ENCODE data around the gene ABCC4. TPM values are rescaled to one million over a fixed set of nuclear protein-coding genes. Genes with fewer than 3 reads are reported as not detected.

The ABCC4 gene
- polyA plus RNA-seq, 10 donors, result 2.3 to 4.0 (median 3.0) TPM

DNA sequence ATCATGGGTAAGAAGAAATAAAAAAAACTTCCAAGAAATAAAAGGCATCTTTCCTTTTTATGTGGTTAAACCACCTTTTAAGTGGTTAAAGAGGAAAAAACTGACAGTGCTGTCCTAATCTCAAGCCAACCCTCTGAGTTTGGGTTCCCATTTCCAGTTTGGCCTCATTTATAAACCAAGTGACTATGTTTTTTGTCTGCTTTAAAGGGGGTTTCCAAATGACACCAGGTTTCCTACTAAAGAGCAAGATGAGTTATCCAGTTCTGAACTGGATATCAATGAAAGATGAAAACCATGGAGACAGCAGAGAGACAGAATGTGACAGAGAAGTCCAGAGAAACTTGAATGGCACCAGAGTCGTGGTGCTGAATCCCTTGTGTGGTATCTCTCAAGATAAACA, 251.5 kb downstream of the ABCC4 start:
- DNase-seq, result no peak

- DNase-seq, result no peak
These were observed 256.6 kb downstream of the ABCC4 start for GRCh38 chr13:95044452-95045205.

DNA sequence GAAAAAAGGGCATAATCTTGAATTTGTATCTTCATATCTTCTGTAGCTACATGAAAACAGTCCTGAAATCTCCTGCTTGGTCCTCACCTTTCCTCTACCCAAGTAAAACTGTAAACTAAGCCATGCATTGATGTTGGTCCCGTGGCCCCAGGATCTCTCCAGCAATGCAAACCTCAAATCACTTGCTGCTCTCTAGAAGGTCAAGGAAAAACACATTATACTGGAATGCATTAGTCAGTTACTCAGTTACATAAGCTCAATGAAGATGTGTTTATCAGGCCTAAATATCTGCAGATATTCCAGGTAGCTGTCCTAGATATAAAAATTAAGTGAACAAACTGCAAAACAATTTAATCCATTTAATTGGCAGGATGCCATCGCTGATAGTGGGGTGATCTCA, 261.8 kb downstream of the ABCC4 start:
- no peak for DNase-seq

- DNase-seq, result no peak
These were observed 262.3 kb downstream of the ABCC4 start for GRCh38 chr13:95038949-95039348.

DNA sequence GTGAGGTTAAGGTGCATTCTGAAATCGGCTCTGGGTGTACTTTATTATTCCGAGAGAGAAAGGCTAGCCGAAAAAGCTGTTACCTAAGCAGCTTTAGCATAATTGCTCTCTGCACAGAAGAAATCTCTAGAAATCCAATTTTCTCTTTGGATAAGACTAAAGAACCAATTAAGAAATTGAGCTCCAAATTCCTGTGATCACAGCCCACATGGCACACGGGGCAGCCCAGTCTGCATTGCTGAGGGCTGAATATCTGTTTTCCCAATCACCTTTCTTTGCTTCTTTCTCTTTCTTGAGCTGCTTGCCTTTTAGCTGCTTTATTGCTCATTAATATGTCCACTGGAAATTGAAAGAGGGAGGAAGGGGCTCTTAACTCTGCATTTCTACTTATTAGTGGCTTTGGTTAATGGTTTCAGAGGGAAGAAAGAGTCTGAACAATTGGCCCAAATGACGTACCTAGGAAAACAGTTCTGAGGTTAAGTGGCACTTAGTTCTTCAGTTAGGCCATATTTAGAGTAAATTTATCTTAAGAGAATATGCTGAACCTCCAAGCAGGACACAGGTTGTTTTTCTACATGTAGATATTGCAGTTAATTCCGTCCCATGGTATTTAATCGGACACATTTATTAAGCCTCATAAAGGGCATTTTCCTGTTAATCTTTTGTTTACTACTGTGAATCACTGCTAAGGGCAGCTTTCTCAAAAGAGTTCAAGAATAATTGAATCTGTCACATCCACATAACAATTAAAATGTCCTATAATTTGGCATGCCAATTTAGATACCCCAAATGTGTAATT, 265.7 kb downstream of the ABCC4 start:
- DNase-seq, result no peak

DNA sequence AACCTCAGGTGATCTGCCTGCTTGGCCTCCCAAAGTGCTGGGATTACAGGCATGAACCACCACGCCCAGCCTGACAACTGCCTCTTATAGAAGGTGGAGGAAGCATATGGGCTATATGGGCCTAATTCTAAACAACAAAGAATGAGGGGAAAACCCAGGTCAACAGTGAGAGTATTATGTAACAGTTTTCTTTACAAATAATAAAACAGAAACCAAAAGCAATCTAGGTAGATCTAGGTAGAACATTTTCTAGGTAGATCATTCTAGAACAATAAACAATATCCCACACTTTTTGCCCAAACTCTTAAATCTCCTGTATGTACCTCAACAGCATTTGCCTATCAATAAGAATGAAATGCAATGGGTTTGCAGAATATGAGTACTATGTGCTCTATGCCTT, 267.4 kb downstream of the ABCC4 start:
- DNase-seq, result no peak

GRCh38 chr13:95032121-95032520, 269.1 kb downstream of the ABCC4 start:
- DNase-seq, result no peak

- peak; percentile 16 to 46 (median 31) for DNase-seq
These were observed 270.4 kb downstream of the ABCC4 start for GRCh38 chr13:95030821-95031343.

- no peak for DNase-seq
These were observed 273.6 kb downstream of the ABCC4 start for GRCh38 chr13:95027638-95028037.

GRCh38 chr13:95025116-95025515, 276.1 kb downstream of the ABCC4 start:
- no peak for DNase-seq

- no peak for DNase-seq
These were observed 277.8 kb downstream of the ABCC4 start for GRCh38 chr13:95023405-95023804.

DNA sequence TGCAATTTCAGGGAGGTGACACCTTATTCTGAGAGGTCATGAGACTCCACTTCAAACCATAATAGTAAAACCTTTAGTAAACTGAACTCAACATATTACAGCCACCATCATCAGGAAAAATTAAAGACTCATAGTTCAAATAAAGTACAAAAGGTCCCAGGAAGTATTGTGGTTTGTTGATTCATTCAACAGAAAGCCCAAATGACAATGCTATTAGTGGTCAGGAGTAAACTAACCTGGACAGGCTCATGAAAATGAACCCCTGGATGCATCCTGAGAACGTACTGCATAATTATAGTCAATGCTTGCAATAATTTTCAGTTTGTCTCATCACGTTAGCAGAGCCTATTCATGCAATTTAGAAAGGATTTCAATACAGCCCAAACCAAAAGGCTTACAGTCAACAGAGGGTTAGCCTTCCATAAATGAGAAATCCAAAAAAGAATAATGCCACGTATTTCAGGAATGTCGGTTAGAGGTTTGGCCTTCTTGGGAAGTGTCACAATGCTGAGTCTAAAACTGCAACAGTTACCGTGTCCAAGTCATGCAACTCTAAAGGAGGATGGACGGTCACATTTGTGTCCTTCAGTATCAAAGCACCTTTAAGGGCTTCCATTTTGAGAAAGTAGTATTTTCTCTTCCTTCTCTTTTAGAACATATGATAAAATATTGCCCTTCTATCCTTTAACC, 280.8 kb downstream of the ABCC4 start:
- no peak for DNase-seq

DNA sequence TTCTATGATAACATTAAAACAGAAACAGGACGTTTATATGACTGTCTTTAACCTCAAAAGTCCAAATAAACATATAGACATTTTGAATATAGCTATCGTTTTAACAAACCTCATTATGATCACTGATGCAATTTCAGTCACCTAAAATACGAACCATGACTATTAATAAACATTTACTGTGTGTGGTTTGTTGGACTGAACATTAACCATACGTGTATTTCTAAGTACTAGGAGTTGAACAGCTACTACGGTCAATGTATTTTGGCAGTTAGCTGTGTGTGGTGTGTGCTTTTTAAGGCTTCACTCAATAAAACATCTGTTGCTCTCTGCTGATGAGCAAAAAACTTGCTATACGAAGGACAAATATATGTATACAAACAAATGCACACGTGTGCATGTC, 281.4 kb downstream of the ABCC4 start:
- no peak for DNase-seq

DNA sequence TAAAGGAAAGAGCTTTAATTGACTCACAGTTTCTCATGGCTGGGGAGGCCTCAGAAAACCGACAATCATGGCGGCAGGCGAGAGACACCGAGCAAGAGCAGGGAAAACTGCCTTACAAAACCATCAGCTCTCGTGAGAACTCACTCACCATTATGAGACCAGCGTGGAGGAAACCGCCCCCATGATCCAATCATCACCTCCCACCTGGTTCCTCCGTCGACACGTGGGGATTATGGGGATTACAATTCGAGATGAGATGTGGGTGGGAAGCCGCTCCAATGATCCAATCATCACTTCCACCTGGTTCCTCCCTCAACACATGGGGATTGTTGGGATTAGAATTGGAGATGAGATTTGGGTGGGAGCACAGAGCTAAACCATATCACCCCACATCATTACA, 293.9 kb downstream of the ABCC4 start:
- DNase-seq, result no peak

- DNase-seq, result no peak
These were observed 296.0 kb downstream of the ABCC4 start for GRCh38 chr13:95005300-95005699.

- DNase-seq, result peak in 1 of 3 donors; percentile 18
These were observed 298.0 kb downstream of the ABCC4 start for GRCh38 chr13:95003019-95003813.

GRCh38 chr13:95002126-95002525, 299.1 kb downstream of the ABCC4 start:
- DNase-seq, result no peak

- DNase-seq, result no peak
These were observed 301.4 kb downstream of the ABCC4 start for GRCh38 chr13:94999871-95000270.

DNA sequence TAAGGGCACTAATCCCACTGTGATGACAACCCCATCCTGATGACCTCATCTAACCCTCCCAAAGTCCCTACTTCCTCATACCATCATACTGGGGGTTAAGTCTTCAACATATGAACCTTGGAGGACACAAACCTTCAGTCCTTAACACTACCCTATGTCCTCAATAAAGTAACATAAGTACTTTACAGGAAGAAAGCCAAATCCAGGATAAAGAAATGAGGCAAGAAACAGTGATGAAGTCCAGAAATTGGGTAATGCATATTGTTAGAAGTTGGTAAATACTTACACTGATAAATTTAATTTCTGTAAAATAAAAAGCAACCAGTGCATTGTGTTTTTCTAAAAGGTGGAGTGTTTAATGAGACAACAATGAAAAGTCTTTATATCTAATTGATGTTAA, 304.1 kb downstream of the ABCC4 start:
- DNase-seq, result no peak

GRCh38 chr13:94996445-94996844, 304.8 kb downstream of the ABCC4 start:
- no peak for DNase-seq

GRCh38 chr13:94994506-94994905, 306.7 kb downstream of the ABCC4 start:
- DNase-seq, result no peak

DNA sequence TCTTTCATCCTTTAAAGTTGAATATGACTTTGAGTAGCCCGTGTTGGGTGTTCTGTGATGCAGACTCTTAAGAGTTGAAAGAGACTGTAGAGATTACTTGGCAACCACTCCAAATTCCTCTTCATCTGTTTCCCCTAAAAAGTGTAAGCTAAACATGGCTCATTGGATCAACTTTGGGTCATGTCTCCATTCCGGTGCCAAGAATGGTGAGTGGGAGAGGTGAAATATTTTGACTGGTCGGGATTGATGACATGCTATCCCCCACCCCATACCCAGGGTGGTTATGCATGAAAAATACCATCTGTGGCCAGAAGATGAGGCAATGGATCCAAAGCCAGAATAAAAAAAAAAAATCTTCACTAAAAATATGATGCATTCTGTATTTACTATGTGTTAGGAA, 307.6 kb downstream of the ABCC4 start:
- DNase-seq, result peak in 1 of 3 donors; percentile 7
